Endodermal cell (in vitro differentiated cells): Measurements from ENCODE around the gene NUTM1. TPM values are rescaled to one million over a fixed set of nuclear protein-coding genes. Genes with fewer than 3 reads are reported as not detected.

Source experiments
- DNase-seq: peaks from one replicate; pipeline ENCODE4 v3.0.0-alpha.2; 2017
- H3K27ac ChIP-seq: 2 replicates; pipeline ENCODE4 v1.5.1; 2013; ENCODE audit warnings: mild to moderate bottlenecking, low read depth, low read length, moderate library complexity
- H3K27me3 ChIP-seq: 2 replicates; pipeline ENCODE4 v1.6.1; 2013; ENCODE audit warnings: mild to moderate bottlenecking, low read length, moderate library complexity; ENCODE audit not compliant: insufficient read depth, control insufficient read depth, poor library complexity, severe bottlenecking
- H3K36me3 ChIP-seq: 2 replicates; pipeline ENCODE4 v1.7.0; 2013; ENCODE audit warnings: mild to moderate bottlenecking, low read length, moderate library complexity; ENCODE audit not compliant: control insufficient read depth, insufficient read depth
- H3K4me1 ChIP-seq: one replicate; pipeline ENCODE4 v1.7.0; 2013; ENCODE audit warnings: low read length; ENCODE audit not compliant: control insufficient read depth, insufficient read depth
- H3K4me3 ChIP-seq: 2 replicates; pipeline ENCODE4 v1.5.1; 2013; ENCODE audit warnings: mild to moderate bottlenecking, low read length, moderate library complexity
- H3K9ac ChIP-seq: 2 replicates; pipeline ENCODE4 v1.6.1; 2013; ENCODE audit warnings: mild to moderate bottlenecking, low read length, moderate library complexity; ENCODE audit not compliant: poor library complexity, severe bottlenecking; ENCODE audit errors: extremely low read depth
- H3K9me3 ChIP-seq: 2 replicates; pipeline ENCODE4 v1.6.1; 2013; ENCODE audit warnings: mild to moderate bottlenecking, low read length, moderate library complexity; ENCODE audit not compliant: control insufficient read depth
- H3K27ac Mint-ChIP-seq: 2 replicates; pipeline ENCODE4 v1.8.0; 2020; ENCODE audit warnings: mixed read lengths
- H3K27me3 Mint-ChIP-seq: 2 replicates; pipeline ENCODE4 v1.8.0; 2021; ENCODE audit warnings: mild to moderate bottlenecking, mixed read lengths; ENCODE audit not compliant: insufficient read depth
- H3K36me3 Mint-ChIP-seq: 2 replicates; pipeline ENCODE4 v1.8.0; 2020; ENCODE audit warnings: low read depth, mixed read lengths
- H3K4me1 Mint-ChIP-seq: 2 replicates; pipeline ENCODE4 v1.8.0; 2020; ENCODE audit warnings: mixed read lengths
- H3K4me3 Mint-ChIP-seq: 2 replicates; pipeline ENCODE4 v1.8.0; 2020; ENCODE audit warnings: mild to moderate bottlenecking, moderate library complexity, mixed read lengths
- H3K9me3 Mint-ChIP-seq: 2 replicates; pipeline ENCODE4 v1.8.0; 2020; ENCODE audit warnings: mild to moderate bottlenecking, mixed read lengths
- CTCF ChIP-seq: fragments of 200-600 bp; sonication (generic); conservative IDR thresholded peaks from 2 replicates; pipeline ENCODE4 v1.5.0; 2021; ENCODE audit warnings: antibody characterized with exemption, mild to moderate bottlenecking
- WGBS, 2 experiments: methylation state at CpG; one replicate each; pipeline versions ENCODE4 v1.1.5 to v1.1.7; 2013; ENCODE audit warnings: missing lambda C conversion rate in 2 of 2, mixed read lengths in 1 of 2; ENCODE audit not compliant: insufficient coverage in 1 of 2, insufficient read length in 1 of 2; 5-methylcytosine and 5-hydroxymethylcytosine counted together
- total RNA-seq, 2 donors: library from RNA; stranded (reverse); fragmentation: NEBNext Ultra II Directional in 1 of 2; extraction: Animal tissue kit (Norgen Biotek cat#: 25700) in 1 of 2; gene quantifications; 2 replicates in 1 of 2; 3 replicates in 1 of 2; pipeline ENCODE4 v1.2.1, GENCODE V29; 2021

The NUTM1 gene
- total RNA-seq, 2 donors from 2014 or later = 0.09 TPM; not detected in 1

- WGBS, 2 experiments = 1 to 8% methylated on average over 14 to 26 of the region's 26 CpGs
- Mint-ChIP-seq H3K4me3 (peak overlapping the region; percentile 72), H3K27me3 (peaks cover 4% of the 10 kb centered on the region), H3K4me1 (peaks cover 10% of the 10 kb centered on the region), H3K9me3 (no peaks in the 10 kb centered on the region), H3K36me3 (peaks cover 26% of the 10 kb centered on the region), H3K27ac (no peak overlapping the region)
- peaks cover 2% of the 10 kb centered on the region for H3K4me1 ChIP-seq
- peak overlapping the region; percentile 69 for H3K9ac ChIP-seq
- no peak for DNase-seq
- H3K9me3 ChIP-seq = no peaks in the 10 kb centered on the region
- peak overlapping the region; percentile 94 for H3K4me3 ChIP-seq
- no peaks in the 10 kb centered on the region for H3K27me3 ChIP-seq
- TF ChIP-seq CTCF = no peak
- peaks cover 30% of the 10 kb centered on the region for H3K36me3 ChIP-seq
- H3K27ac ChIP-seq = peak overlapping the region; percentile 83
Observed at GRCh38 chr15:34336991-34337556, 6.0 kb upstream of the NUTM1 start.

GRCh38 chr15:34337557-34338306 lies 5.4 kb upstream of the NUTM1 start, which contains the start of gene SLC12A6:
Gene SLC12A6 (minus strand): TSS chr15:34337781. CDS start chr15:34336680, 1,101 bp downstream.
- Mint-ChIP-seq H3K4me1 (peaks cover 10% of the 10 kb centered on the region), H3K9me3 (no peaks in the 10 kb centered on the region), H3K27ac (peak within 1 kb of the TSS; percentile 75), H3K36me3 (peaks cover 28% of the 10 kb centered on the region), H3K4me3 (peak within 1 kb of the TSS; percentile 72), H3K27me3 (peaks cover 4% of the 10 kb centered on the region)
- no peaks in the 10 kb centered on the region for H3K27me3 ChIP-seq
- H3K9ac ChIP-seq = peak within 1 kb of the TSS; percentile 69
- DNase-seq = peak; percentile 94
- peak within 1 kb of the TSS; percentile 94 for H3K4me3 ChIP-seq
- 0% methylated on average over 25 to 78 of the region's 78 CpGs for WGBS, 2 experiments
- no peak for TF ChIP-seq CTCF
- H3K9me3 ChIP-seq = no peaks in the 10 kb centered on the region
- H3K4me1 ChIP-seq = peaks cover 2% of the 10 kb centered on the region
- H3K36me3 ChIP-seq = peaks cover 30% of the 10 kb centered on the region
- peak within 1 kb of the TSS; percentile 83 for H3K27ac ChIP-seq

GRCh38 chr15:34338347-34338746 lies 4.8 kb upstream of the NUTM1 start:
- Mint-ChIP-seq H3K27me3 (peaks cover 4% of the 10 kb centered on the region), H3K27ac (peak overlapping the region; percentile 75), H3K36me3 (peaks cover 28% of the 10 kb centered on the region), H3K9me3 (no peaks in the 10 kb centered on the region), H3K4me1 (peaks cover 10% of the 10 kb centered on the region), H3K4me3 (peak overlapping the region; percentile 72)
- no peaks in the 10 kb centered on the region for H3K9me3 ChIP-seq
- H3K4me1 ChIP-seq = peaks cover 2% of the 10 kb centered on the region
- no peak for DNase-seq
- H3K4me3 ChIP-seq = peak overlapping the region; percentile 94
- TF ChIP-seq CTCF = no peak
- 65 to 75% methylated on average over 10 to 16 of the region's 16 CpGs for WGBS, 2 experiments
- no peaks in the 10 kb centered on the region for H3K27me3 ChIP-seq
- H3K36me3 ChIP-seq = peaks cover 30% of the 10 kb centered on the region
- no peak overlapping the region for H3K27ac ChIP-seq
- peak overlapping the region; percentile 69 for H3K9ac ChIP-seq
